ENCODE measurements around the gene GPR155.
A peak's percentile ranks its signal among the peaks of the same experiment; 100 is the strongest.
"Not testable (repeated sequence)": the region's sequence is repeated elsewhere in the genome, so short reads cannot be mapped to it uniquely, and the experiment has no call there.

The GPR155 gene

GRCh38 chr2:174438146-174438886, 48.5 kb downstream of the GPR155 start:
- DNase-seq (ENCODE audit: low spot score), result no peak

- no peak for DNase-seq (ENCODE audit: low spot score)
Observed at GRCh38 chr2:174436351-174436750, 50.5 kb downstream of the GPR155 start.

- DNase-seq (ENCODE audit: low spot score), result no peak
Observed at GRCh38 chr2:174431902-174432301, 54.9 kb downstream of the GPR155 start.

- no peak for DNase-seq (ENCODE audit: low spot score)
Observed at GRCh38 chr2:174430066-174430465, 56.8 kb downstream of the GPR155 start.

- no peak for DNase-seq (ENCODE audit: low spot score)
Observed at GRCh38 chr2:174428214-174428613, 58.6 kb downstream of the GPR155 start.

- DNase-seq (ENCODE audit: low spot score), result no peak
Observed at GRCh38 chr2:174412256-174412655, 74.6 kb downstream of the GPR155 start.

- DNase-seq (ENCODE audit: low spot score), result not testable (repeated sequence)
Observed at GRCh38 chr2:174410039-174410438, 76.8 kb downstream of the GPR155 start.

GRCh38 chr2:174403628-174404027, 83.2 kb downstream of the GPR155 start:
- DNase-seq (ENCODE audit: low spot score), result no peak

GRCh38 chr2:174400853-174401252, 86.0 kb downstream of the GPR155 start:
- DNase-seq (ENCODE audit: low spot score), result no peak

GRCh38 chr2:174399171-174399570, 87.7 kb downstream of the GPR155 start:
- DNase-seq (ENCODE audit: low spot score), result no peak

GRCh38 chr2:174397773-174398172, 89.1 kb downstream of the GPR155 start:
- DNase-seq (ENCODE audit: low spot score), result no peak

- no peak for DNase-seq (ENCODE audit: low spot score)
Observed at GRCh38 chr2:174395969-174396630, 90.7 kb downstream of the GPR155 start.

GRCh38 chr2:174395284-174395968, 91.4 kb downstream of the GPR155 start, which contains the start of gene SCRN3:
SCRN3 (plus strand) TSS chr2:174395730; CDS start chr2:174398284, 2,554 bp downstream.
- DNase-seq (ENCODE audit: low spot score), result peak; percentile 83

GRCh38 chr2:174392706-174393105, 94.1 kb downstream of the GPR155 start:
- DNase-seq (ENCODE audit: low spot score), result no peak

- not testable (repeated sequence) for DNase-seq (ENCODE audit: low spot score)
Observed at GRCh38 chr2:174390303-174390702, 96.5 kb downstream of the GPR155 start.

GRCh38 chr2:174389542-174389941, 97.3 kb downstream of the GPR155 start:
- DNase-seq (ENCODE audit: low spot score), result no peak

GRCh38 chr2:174388706-174389105, 98.1 kb downstream of the GPR155 start:
- not testable (repeated sequence) for DNase-seq (ENCODE audit: low spot score)

GRCh38 chr2:174385201-174385600, 101.6 kb downstream of the GPR155 start:
- no peak for DNase-seq (ENCODE audit: low spot score)

- DNase-seq (ENCODE audit: low spot score), result no peak
Observed at GRCh38 chr2:174383796-174384195, 103.0 kb downstream of the GPR155 start.

All from AG08395 (cell line).